Measurements from ENCODE around the gene HINT2. TPM values are rescaled to one million over a fixed set of nuclear protein-coding genes. Genes with fewer than 3 reads are reported as not detected.

The HINT2 gene
- 13.4 TPM for total RNA-seq

GRCh38 chr9:35814841-35815543 lies at the start of gene HINT2:
TSS of gene HINT2 (minus strand) at chr9:35815042. CDS start at chr9:35814979, 63 bp downstream.

GRCh38 chr9:35829084-35829763 lies 14.4 kb upstream of the HINT2 start, which contains the start of gene TMEM8B:
TSS of gene TMEM8B (plus strand) at chr9:35829228. CDS start at chr9:35829448, 220 bp downstream.

GRCh38 chr9:35828716-35829083 lies 13.9 kb upstream of the HINT2 start, which contains the start of gene FAM221B:
TSS of gene FAM221B (minus strand) at chr9:35828732. CDS start at chr9:35826161, 2,571 bp downstream.

GRCh38 chr9:35812025-35812602 lies 2.7 kb downstream of the HINT2 start, which contains the start of gene SPAG8:
TSS of gene SPAG8 (minus strand) at chr9:35812262. CDS start at chr9:35812147, 115 bp downstream.

GRCh38 chr9:35791297-35791921 lies 23.4 kb downstream of the HINT2 start, which contains the start of gene NPR2:
TSS of gene NPR2 (plus strand) at chr9:35791591. CDS start at chr9:35792409, 818 bp downstream.

Small RNA genes lying within 50 kb of the gene (small RNA-seq; reads per million reads assigned to genes)
- gene HINT2, result not detected

Other genes with a start within 250 kb of the HINT2 start
- gene TESK1, start 209.8 kb downstream of the HINT2 start, total RNA-seq, result 20.1 TPM
- 0.46 TPM for gene CD72, start 196.6 kb downstream of the HINT2 start, total RNA-seq
- gene SIT1, start 164.1 kb downstream of the HINT2 start, total RNA-seq, result not detected
- gene RMRP, start 157.0 kb downstream of the HINT2 start, total RNA-seq, result 144,204 TPM
- 11.5 TPM for gene CCDC107, start 156.8 kb downstream of the HINT2 start, total RNA-seq
- 0.46 TPM for gene ARHGEF39, start 149.8 kb downstream of the HINT2 start, total RNA-seq
- gene CA9, start 141.1 kb downstream of the HINT2 start, total RNA-seq, result 1.2 TPM
- gene TPM2, start 125.1 kb downstream of the HINT2 start, total RNA-seq, result 14.1 TPM
- gene TLN1, start 82.8 kb downstream of the HINT2 start, total RNA-seq, result 24.9 TPM
- 33.0 TPM for gene CREB3, start 82.4 kb downstream of the HINT2 start, total RNA-seq
- gene GBA2, start 65.8 kb downstream of the HINT2 start, total RNA-seq, result 60.7 TPM
- 19.1 TPM for gene RGP1, start 65.8 kb downstream of the HINT2 start, total RNA-seq
- not detected for gene MSMP, start 60.8 kb downstream of the HINT2 start, total RNA-seq
- 11.3 TPM for gene NPR2, start 23.5 kb downstream of the HINT2 start, total RNA-seq
- gene SPAG8, start 2.8 kb downstream of the HINT2 start, total RNA-seq, result 8.3 TPM
- gene FAM221B, start 13.7 kb upstream of the HINT2 start, total RNA-seq, result 0.23 TPM
- gene TMEM8B, start 14.2 kb upstream of the HINT2 start, total RNA-seq, result 10.4 TPM
- gene OR13J1, start 55.4 kb upstream of the HINT2 start, total RNA-seq, result not detected
- not detected for gene HRCT1, start 91.2 kb upstream of the HINT2 start, total RNA-seq
- 0.46 TPM for gene SPAAR, start 94.4 kb upstream of the HINT2 start, total RNA-seq
- not detected for gene OR2S2, start 143.1 kb upstream of the HINT2 start, total RNA-seq
- 9.0 TPM for gene RECK, start 221.9 kb upstream of the HINT2 start, total RNA-seq

All from diencephalon (tissue), 1 donor.